Astrocyte of the spinal cord (primary cell): ENCODE data around the gene CSNK1G2.

Experiments used
- DNase-seq: peaks from one replicate; pipeline ENCODE4 v3.0.0; 2011; ENCODE audit warnings: low read depth, low spot score
- H3K4me3 ChIP-seq: 2 replicates; pipeline ENCODE4 v1.5.1; 2011; ENCODE audit warnings: low read depth, mild to moderate bottlenecking, low read length, moderate library complexity
- CTCF ChIP-seq: IDR thresholded peaks from 2 replicates; pipeline ENCODE4 v1.5.1; 2012; ENCODE audit warnings: low read depth, mild to moderate bottlenecking, low read length, inconsistent platforms
- in situ Hi-C: cut with HindIII; loops from 2 replicates; pipeline ENCODE4 v1.10.0; 2017; ENCODE audit warnings: low sequenced_read_pairs

Gene CSNK1G2

GRCh38 chr19:2026770-2027169, 85.8 kb downstream of the CSNK1G2 start:
- in situ Hi-C loops: no loop called here
- no peak for DNase-seq
- H3K4me3 ChIP-seq: no peak overlapping the region
- TF ChIP-seq CTCF: no peak

DNA sequence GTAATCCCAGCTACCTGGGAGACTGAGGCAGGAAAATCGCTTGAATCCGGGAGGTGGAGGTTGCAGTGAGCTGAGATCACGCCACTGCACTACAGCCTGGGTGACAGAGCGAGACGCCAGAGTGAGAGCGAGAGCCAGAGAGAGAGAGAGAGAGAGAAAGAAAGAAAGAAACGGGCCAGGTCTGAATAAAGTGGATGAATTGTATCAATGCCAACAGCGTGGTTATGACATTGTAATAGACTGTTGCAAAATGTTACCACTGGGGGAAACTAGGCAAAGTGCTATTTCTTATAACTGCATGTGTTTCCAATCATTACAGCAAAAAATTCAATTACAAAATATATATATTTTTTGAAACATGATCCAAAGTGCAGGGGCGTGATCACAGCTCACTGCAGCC, 86.4 kb downstream of the CSNK1G2 start:
- no peak for TF ChIP-seq CTCF
- peak; percentile 76 for DNase-seq
- no peak overlapping the region for H3K4me3 ChIP-seq
- in situ Hi-C loops: no loop called here
